Hippocampal formation (tissue), 2 donors: ENCODE data around the gene SAMD4A.

Source experiments
- DNase-seq, 2 donors: peaks; one replicate each; lab custom pipeline; 2025; lab: John Stamatoyannopoulos, UW

SAMD4A gene, protein sequence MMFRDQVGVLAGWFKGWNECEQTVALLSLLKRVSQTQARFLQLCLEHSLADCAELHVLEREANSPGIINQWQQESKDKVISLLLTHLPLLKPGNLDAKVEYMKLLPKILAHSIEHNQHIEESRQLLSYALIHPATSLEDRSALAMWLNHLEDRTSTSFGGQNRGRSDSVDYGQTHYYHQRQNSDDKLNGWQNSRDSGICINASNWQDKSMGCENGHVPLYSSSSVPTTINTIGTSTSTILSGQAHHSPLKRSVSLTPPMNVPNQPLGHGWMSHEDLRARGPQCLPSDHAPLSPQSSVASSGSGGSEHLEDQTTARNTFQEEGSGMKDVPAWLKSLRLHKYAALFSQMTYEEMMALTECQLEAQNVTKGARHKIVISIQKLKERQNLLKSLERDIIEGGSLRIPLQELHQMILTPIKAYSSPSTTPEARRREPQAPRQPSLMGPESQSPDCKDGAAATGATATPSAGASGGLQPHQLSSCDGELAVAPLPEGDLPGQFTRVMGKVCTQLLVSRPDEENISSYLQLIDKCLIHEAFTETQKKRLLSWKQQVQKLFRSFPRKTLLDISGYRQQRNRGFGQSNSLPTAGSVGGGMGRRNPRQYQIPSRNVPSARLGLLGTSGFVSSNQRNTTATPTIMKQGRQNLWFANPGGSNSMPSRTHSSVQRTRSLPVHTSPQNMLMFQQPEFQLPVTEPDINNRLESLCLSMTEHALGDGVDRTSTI

DNA sequence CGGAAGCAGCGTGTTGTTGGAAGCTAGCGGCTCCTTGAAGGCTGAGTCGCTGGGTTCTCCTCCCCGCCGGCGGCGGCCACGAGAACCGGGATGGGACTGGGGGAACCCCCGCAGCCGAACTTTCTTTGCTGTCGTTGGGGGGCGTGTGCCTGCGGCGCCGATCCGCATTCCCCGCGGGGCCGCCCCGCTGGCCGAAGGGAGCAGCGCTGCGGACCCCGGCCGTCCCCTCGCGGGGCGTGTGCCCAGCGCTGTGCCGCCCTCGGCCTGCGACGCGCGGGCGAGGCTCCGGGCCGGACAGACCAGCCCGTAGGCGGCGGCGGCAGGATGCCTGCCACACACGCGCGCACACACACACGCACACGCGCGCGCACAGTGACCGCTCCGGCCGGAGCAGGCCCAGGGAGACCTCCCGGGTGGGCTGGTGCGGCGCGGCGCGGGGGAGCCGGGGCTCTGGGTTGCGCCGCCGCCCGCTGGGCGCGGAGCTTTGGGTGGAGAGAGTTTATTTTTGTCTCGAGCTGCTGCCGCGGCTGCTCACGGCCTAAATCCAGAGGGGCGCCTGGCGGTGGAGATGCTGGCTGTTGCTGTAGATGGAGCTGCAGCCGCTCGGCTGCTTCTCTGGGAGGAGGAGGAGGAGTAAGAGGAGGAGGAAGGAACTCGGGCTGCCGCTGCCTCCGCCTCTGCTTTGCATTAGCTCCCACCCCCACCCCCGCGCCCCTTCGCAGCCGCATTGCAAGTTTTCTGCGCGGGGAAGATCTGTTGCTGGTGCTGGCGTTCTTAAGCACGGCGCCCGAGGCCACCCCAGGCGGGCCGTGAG, at the start of gene SAMD4A:
Gene SAMD4A, plus strand, starts transcription at position 719 of the 814 bp plus-strand sequence. CDS start 789 bp downstream, outside the sequence.
- DNase-seq: peak; percentile 68 to 80

GRCh38 chr14:54524410-54524809, 42.5 kb upstream of the SAMD4A start:
- no peak for DNase-seq

- DNase-seq: no peak
Observed at GRCh38 chr14:54528973-54529372, 38.0 kb upstream of the SAMD4A start.

- DNase-seq: no peak
Observed at GRCh38 chr14:54529811-54530210, 37.1 kb upstream of the SAMD4A start.

- DNase-seq: no peak
Observed at GRCh38 chr14:54532111-54533012, 34.6 kb upstream of the SAMD4A start.

GRCh38 chr14:54533100-54533499, 33.8 kb upstream of the SAMD4A start:
- DNase-seq: no peak

GRCh38 chr14:54535126-54535525, 31.8 kb upstream of the SAMD4A start:
- no peak for DNase-seq

- DNase-seq: no peak
Observed at GRCh38 chr14:54535646-54536045, 31.3 kb upstream of the SAMD4A start.

- no peak for DNase-seq
Observed at GRCh38 chr14:54537651-54538050, 29.3 kb upstream of the SAMD4A start.

DNA sequence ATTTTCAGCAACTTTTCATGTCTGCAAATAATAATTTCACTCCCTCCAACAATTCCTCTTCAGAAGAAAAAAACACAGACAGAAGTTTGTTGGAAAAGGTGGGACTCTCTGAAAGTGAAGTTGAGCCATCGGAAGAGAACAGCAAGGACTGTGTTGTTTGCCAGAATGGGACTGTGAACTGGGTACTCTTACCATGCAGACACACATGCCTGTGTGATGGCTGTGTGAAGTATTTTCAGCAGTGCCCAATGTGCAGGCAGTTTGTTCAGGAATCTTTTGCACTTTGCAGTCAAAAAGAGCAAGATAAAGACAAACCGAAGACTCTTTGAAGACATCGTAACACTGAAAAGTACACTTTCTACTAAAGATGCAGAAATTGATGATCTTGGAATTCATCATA, 28.9 kb upstream of the SAMD4A start:
- no peak for DNase-seq

DNA sequence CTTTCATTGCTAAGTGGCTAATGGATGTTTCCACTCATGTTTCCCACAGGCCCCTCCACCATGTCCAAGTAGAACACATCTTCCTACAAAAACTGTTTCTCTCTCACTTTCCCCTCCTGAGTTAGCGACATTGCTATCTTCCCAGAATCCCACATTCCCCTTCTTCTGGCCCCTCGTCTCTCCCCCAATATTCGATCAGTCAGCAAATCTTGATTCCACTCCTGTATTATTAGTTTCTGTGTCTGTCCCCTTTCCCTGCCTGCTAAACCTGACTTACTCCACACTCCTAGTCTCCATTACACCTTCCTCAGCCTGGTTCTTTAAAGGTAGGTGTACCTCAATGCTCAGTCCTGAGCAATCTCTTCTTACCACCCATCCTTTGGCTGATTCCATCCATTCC, 19.3 kb upstream of the SAMD4A start:
- DNase-seq: no peak

DNA sequence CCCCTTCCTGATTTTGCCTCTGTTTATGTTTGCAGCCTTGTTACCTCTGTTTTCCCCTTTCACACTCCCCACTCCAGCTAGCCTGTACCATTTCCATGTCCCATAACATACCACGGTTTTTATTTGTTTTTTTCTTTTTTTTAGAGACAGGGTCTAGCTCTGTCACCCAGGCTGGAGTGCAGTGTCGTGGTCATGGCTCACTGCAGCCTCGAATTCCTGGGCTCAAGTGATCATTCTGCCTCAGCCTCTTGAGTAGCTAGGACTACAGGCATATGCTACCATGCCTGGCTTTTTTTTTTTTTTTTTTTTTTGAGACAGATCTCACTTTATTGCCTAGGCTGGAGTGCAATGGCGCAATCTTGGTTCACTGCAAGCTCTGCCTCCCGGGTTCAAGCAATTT, 18.4 kb upstream of the SAMD4A start:
- no peak for DNase-seq

- no peak for DNase-seq
Observed at GRCh38 chr14:54549862-54550261, 17.1 kb upstream of the SAMD4A start.

DNA sequence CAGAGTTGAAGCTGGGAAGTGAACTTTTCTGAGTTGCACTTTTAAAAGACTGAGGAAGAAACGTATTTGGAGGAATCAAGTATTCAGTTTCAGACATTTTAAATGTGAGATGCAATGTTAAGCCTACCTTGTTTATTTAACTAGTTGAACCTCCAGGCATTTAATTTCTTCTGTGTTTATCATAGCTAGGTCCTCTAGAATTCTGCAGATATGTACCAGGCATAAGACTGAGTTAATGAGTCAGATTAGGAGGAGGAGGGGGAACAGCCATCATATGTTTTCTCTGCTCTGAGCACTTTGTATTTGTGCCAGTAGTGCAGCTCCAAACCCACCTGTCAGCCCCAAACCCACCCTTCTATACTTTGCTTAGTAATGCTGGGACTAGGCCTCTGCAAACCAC, 16.4 kb upstream of the SAMD4A start:
- no peak for DNase-seq

DNA sequence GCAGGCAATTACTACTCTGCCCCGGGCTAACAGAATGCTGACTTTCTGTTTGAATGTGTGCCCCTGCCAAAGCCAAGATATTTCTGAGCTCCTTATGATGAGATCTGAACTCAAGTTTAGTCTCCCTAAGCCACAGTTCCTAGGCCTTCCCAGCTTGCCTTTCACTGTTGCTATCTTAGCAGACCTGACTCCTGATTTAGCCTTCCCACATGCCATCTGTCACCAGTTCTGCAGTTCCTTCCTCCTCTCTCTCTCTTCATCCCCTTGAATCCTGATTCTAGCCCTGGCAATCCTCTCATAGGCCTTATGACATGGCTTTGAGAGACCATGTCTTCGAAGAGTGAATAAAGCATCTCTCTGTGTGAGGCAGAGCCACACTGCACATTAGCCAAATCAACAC, 12.5 kb upstream of the SAMD4A start:
- no peak for DNase-seq

DNA sequence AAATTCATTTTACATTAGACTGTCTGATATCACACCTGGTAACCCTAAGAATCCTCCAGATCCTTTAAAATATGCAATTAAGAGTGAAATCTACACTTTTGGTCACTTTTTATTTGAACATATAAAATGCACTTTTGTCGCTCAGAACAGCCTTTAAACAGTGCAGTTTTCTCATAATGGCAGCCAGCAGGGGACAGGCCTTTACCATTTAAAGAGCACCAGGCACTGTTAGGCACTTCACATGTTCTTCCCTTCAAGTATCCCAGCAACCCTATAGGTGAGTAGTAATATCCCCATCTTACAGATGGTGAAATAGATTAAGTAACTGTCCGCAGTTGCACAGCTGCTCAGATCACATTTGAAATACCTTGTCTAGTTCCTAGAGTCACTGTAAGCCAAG, 11.3 kb upstream of the SAMD4A start:
- no peak for DNase-seq

GRCh38 chr14:54556535-54556934, 10.4 kb upstream of the SAMD4A start:
- no peak for DNase-seq

GRCh38 chr14:54562334-54562733, 4.6 kb upstream of the SAMD4A start:
- DNase-seq: no peak

GRCh38 chr14:54564071-54564867, 2.7 kb upstream of the SAMD4A start:
- peak in 1 of 2 donors; percentile 68 for DNase-seq
